ENCODE results near the gene RAB3IP.
"Not testable (repeated sequence)": the region's sequence is repeated elsewhere in the genome, so short reads cannot be mapped to it uniquely, and the experiment has no call there.

Gene RAB3IP

GRCh38 chr12:69792533-69792932, 53.9 kb downstream of the RAB3IP start:
- H3K4me3 ChIP-seq (ENCODE audit: low read length) = no peak overlapping the region
- H3K36me3 ChIP-seq (ENCODE audit: control insufficient read depth, low read length) = peaks cover 24% of the 10 kb centered on the region
- H3K9me3 ChIP-seq (ENCODE audit: control insufficient read depth, insufficient read depth, low read length) = no peaks in the 10 kb centered on the region; the same call in 1 of the 2 replicates
- H3K9me2 ChIP-seq (replicated peaks; ENCODE audit: control insufficient read depth, low read length) = no peaks in the 10 kb centered on the region
- H3K27me3 ChIP-seq (ENCODE audit: control insufficient read depth, low read length) = no peaks in the 10 kb centered on the region
- H3K4me2 ChIP-seq (ENCODE audit: low read length) = no peak overlapping the region
- H3K27ac ChIP-seq (ENCODE audit: low read depth, low read length) = no peak overlapping the region
- TF ChIP-seq EZH2phosphoT487 (IDR thresholded peaks at IDR 0.05; ENCODE audit: borderline replicate concordance, low read length) = no peak
- no peak for TF ChIP-seq CTCF (IDR thresholded peaks at IDR 0.05; ENCODE audit: low read depth, low read length, poor library complexity, severe bottlenecking)
- H4K20me1 ChIP-seq (ENCODE audit: control insufficient read depth, insufficient read depth, low read depth, low read length) = no peaks in the 10 kb centered on the region
- no peaks in the 10 kb centered on the region for H3F3A ChIP-seq (ENCODE audit: control insufficient read depth, insufficient read depth)
- H3K79me2 ChIP-seq (ENCODE audit: control insufficient read depth, low read length) = no peaks in the 10 kb centered on the region
- no peaks in the 10 kb centered on the region for H3K4me1 ChIP-seq (ENCODE audit: control insufficient read depth, low read length)

GRCh38 chr12:69807101-69807897, 68.6 kb downstream of the RAB3IP start:
- H3F3A ChIP-seq (ENCODE audit: control insufficient read depth, insufficient read depth); H3K9me3 ChIP-seq (ENCODE audit: control insufficient read depth, insufficient read depth, low read length); H3K4me3 ChIP-seq (ENCODE audit: low read length); H3K27me3 ChIP-seq (ENCODE audit: control insufficient read depth, low read length); H3K4me1 ChIP-seq (ENCODE audit: control insufficient read depth, low read length); H3K79me2 ChIP-seq (ENCODE audit: control insufficient read depth, low read length); H3K4me2 ChIP-seq (ENCODE audit: low read length); H4K20me1 ChIP-seq (ENCODE audit: control insufficient read depth, insufficient read depth, low read depth, low read length); H3K9me2 ChIP-seq (replicated peaks; ENCODE audit: control insufficient read depth, low read length); H3K27ac ChIP-seq (ENCODE audit: low read depth, low read length): not testable (repeated sequence)
- peaks cover 16% of the 10 kb centered on the region for H3K36me3 ChIP-seq (ENCODE audit: control insufficient read depth, low read length)

GRCh38 chr12:69810870-69811498, 72.3 kb downstream of the RAB3IP start:
- no peak overlapping the region for H3K4me2 ChIP-seq (ENCODE audit: low read length)
- no peaks in the 10 kb centered on the region for H3K79me2 ChIP-seq (ENCODE audit: control insufficient read depth, low read length)
- no peak overlapping the region for H3K4me3 ChIP-seq (ENCODE audit: low read length)
- no peak overlapping the region for H3K27ac ChIP-seq (ENCODE audit: low read depth, low read length)
- H3K36me3 ChIP-seq (ENCODE audit: control insufficient read depth, low read length) = peaks cover 22% of the 10 kb centered on the region
- no peaks in the 10 kb centered on the region for H4K20me1 ChIP-seq (ENCODE audit: control insufficient read depth, insufficient read depth, low read depth, low read length)
- H3K9me3 ChIP-seq (ENCODE audit: control insufficient read depth, insufficient read depth, low read length) = peaks cover 10% of the 10 kb centered on the region; the same call in 1 of the 2 replicates
- no peaks in the 10 kb centered on the region for H3K4me1 ChIP-seq (ENCODE audit: control insufficient read depth, low read length)
- no peaks in the 10 kb centered on the region for H3K9me2 ChIP-seq (replicated peaks; ENCODE audit: control insufficient read depth, low read length)
- H3F3A ChIP-seq (ENCODE audit: control insufficient read depth, insufficient read depth) = no peaks in the 10 kb centered on the region
- H3K27me3 ChIP-seq (ENCODE audit: control insufficient read depth, low read length) = no peaks in the 10 kb centered on the region
- TF ChIP-seq EZH2phosphoT487 (IDR thresholded peaks at IDR 0.05; ENCODE audit: borderline replicate concordance, low read length) = no peak
- no peak for TF ChIP-seq CTCF (IDR thresholded peaks at IDR 0.05; ENCODE audit: low read depth, low read length, poor library complexity, severe bottlenecking)

- Histone ChIP-seq H3K27ac (ENCODE audit: low read depth, low read length) (no peak overlapping the region), H3K4me3 (ENCODE audit: low read length) (no peak overlapping the region), H3K4me2 (ENCODE audit: low read length) (no peak overlapping the region), H3K36me3 (ENCODE audit: control insufficient read depth, low read length) (peaks cover 18% of the 10 kb centered on the region), H3K79me2 (ENCODE audit: control insufficient read depth, low read length) (no peaks in the 10 kb centered on the region), H4K20me1 (ENCODE audit: control insufficient read depth, insufficient read depth, low read depth, low read length) (no peaks in the 10 kb centered on the region), H3K9me2 (replicated peaks; ENCODE audit: control insufficient read depth, low read length) (no peaks in the 10 kb centered on the region), H3F3A (ENCODE audit: control insufficient read depth, insufficient read depth) (no peaks in the 10 kb centered on the region), H3K4me1 (ENCODE audit: control insufficient read depth, low read length) (no peaks in the 10 kb centered on the region), H3K27me3 (ENCODE audit: control insufficient read depth, low read length) (no peaks in the 10 kb centered on the region), H3K9me3 (ENCODE audit: control insufficient read depth, insufficient read depth, low read length) (no peaks in the 10 kb centered on the region)
- TF ChIP-seq EZH2phosphoT487 (IDR thresholded peaks at IDR 0.05; ENCODE audit: borderline replicate concordance, low read length) (no peak), CTCF (IDR thresholded peaks at IDR 0.05; ENCODE audit: low read depth, low read length, poor library complexity, severe bottlenecking) (no peak)
Measured at GRCh38 chr12:69816082-69816481, 77.4 kb downstream of the RAB3IP start.
